ENCODE measurements around the gene RELCH. TPM values are rescaled to one million over a fixed set of nuclear protein-coding genes. Genes with fewer than 3 reads are reported as not detected.

RELCH gene
- total RNA-seq, 1 donor from 2014 or later, result 18.1 TPM

GRCh38 chr18:62318228-62319180, 131.4 kb downstream of the RELCH start:
- no peak for DNase-seq (ENCODE audit: low read depth in 2 of 2)

GRCh38 chr18:62321201-62321600, 134.1 kb downstream of the RELCH start:
- no peak for DNase-seq (ENCODE audit: low read depth in 2 of 2)

GRCh38 chr18:62323483-62324180, 136.6 kb downstream of the RELCH start:
- DNase-seq (ENCODE audit: low read depth in 2 of 2), result no peak

- no peak for DNase-seq (ENCODE audit: low read depth in 2 of 2)
Observed at GRCh38 chr18:62324181-62324828, 137.2 kb downstream of the RELCH start.

- DNase-seq (ENCODE audit: low read depth in 2 of 2), result peak; percentile 31 to 79
Observed at GRCh38 chr18:62324917-62325805, 138.1 kb downstream of the RELCH start, which contains the start of gene TNFRSF11A. TNFRSF11A (plus strand) TSS chr18:62325310; CDS start chr18:62325353, 43 bp downstream.

GRCh38 chr18:62325806-62326645, 139.0 kb downstream of the RELCH start:
- peak; percentile 31 to 35 for DNase-seq (ENCODE audit: low read depth in 2 of 2)

GRCh38 chr18:62326646-62327348, 139.7 kb downstream of the RELCH start:
- DNase-seq (ENCODE audit: low read depth in 2 of 2), result no peak

- DNase-seq (ENCODE audit: low read depth in 2 of 2), result peak in 1 of 2 donors; percentile 53
Observed at GRCh38 chr18:62327977-62328376, 140.9 kb downstream of the RELCH start.

GRCh38 chr18:62328586-62329525, 141.8 kb downstream of the RELCH start:
- peak in 1 of 2 donors; percentile 94 for DNase-seq (ENCODE audit: low read depth in 2 of 2)

- DNase-seq (ENCODE audit: low read depth in 2 of 2), result peak; percentile 75 to 89
Observed at GRCh38 chr18:62329691-62330454, 142.8 kb downstream of the RELCH start.

GRCh38 chr18:62330650-62331049, 143.6 kb downstream of the RELCH start:
- no peak for DNase-seq (ENCODE audit: low read depth in 2 of 2)

- DNase-seq (ENCODE audit: low read depth in 2 of 2), result peak; percentile 70 to 99
Observed at GRCh38 chr18:62331581-62332356, 144.7 kb downstream of the RELCH start.

GRCh38 chr18:62332431-62332830, 145.4 kb downstream of the RELCH start:
- no peak for DNase-seq (ENCODE audit: low read depth in 2 of 2)

GRCh38 chr18:62332964-62333695, 146.1 kb downstream of the RELCH start:
- peak in 1 of 2 donors; percentile 48 for DNase-seq (ENCODE audit: low read depth in 2 of 2)

- DNase-seq (ENCODE audit: low read depth in 2 of 2), result peak in 1 of 2 donors; percentile 82
Observed at GRCh38 chr18:62334120-62334519, 147.1 kb downstream of the RELCH start.

- no peak for DNase-seq (ENCODE audit: low read depth in 2 of 2)
Observed at GRCh38 chr18:62335494-62335893, 148.4 kb downstream of the RELCH start.
